HEK293T (cell line): ENCODE measurements around the gene CSTB.
"Not testable (repeated sequence)": the region's sequence is repeated elsewhere in the genome, so short reads cannot be mapped to it uniquely, and the experiment has no call there.

Source experiments
- CTCF ChIA-PET: fragments of 350-600 bp; formaldehyde crosslinking; extraction: SDS; loops from one replicate; lab custom pipeline; 2021; ENCODE audit warnings: antibody characterized with exemption, inconsistent platforms; lab: Yijun Ruan, JAX
- POLR2A ChIA-PET: fragments of 350-600 bp; formaldehyde crosslinking; extraction: SDS; loops from one replicate; lab custom pipeline; 2020; ENCODE audit warnings: antibody characterized with exemption, inconsistent platforms; lab: Yijun Ruan, JAX
- DNase-seq: peaks from one replicate; pipeline ENCODE4 v3.0.0; 2012; ENCODE audit warnings: mixed read lengths; ENCODE audit errors: extremely low spot score
- ARNT ChIP-seq: fragments of 450-650 bp; IDR thresholded peaks from 2 replicates; pipeline ENCODE4 v1.6.1; 2017; ENCODE audit warnings: mild to moderate bottlenecking
- BHLHE40 ChIP-seq: fragments of 450-650 bp; IDR thresholded peaks from 2 replicates; pipeline ENCODE4 v1.6.1; 2016; ENCODE audit warnings: mild to moderate bottlenecking, moderate library complexity, borderline replicate concordance
- CTBP1 ChIP-seq: fragments of 450-650 bp; IDR thresholded peaks from 2 replicates; pipeline ENCODE4 v1.6.1; 2016; ENCODE audit warnings: borderline replicate concordance
- ELF4 ChIP-seq: fragments of 450-650 bp; IDR thresholded peaks from 2 replicates; pipeline ENCODE4 v1.6.1; 2017; ENCODE audit warnings: antibody characterized with exemption
- FOXA1 ChIP-seq: fragments of 450-650 bp; IDR thresholded peaks from 2 replicates; pipeline ENCODE4 v1.6.1; 2016; ENCODE audit warnings: mild to moderate bottlenecking
- FOXK2 ChIP-seq: fragments of 450-650 bp; IDR thresholded peaks from 2 replicates; pipeline ENCODE4 v1.6.1; 2016; ENCODE audit warnings: mild to moderate bottlenecking
- FOXM1 ChIP-seq: fragments of 450-650 bp; IDR thresholded peaks from 2 replicates; pipeline ENCODE4 v1.6.1; 2017; ENCODE audit warnings: mild to moderate bottlenecking, borderline replicate concordance
- HDGF ChIP-seq: fragments of 450-650 bp; IDR thresholded peaks from 2 replicates; pipeline ENCODE4 v1.6.1; 2017; ENCODE audit warnings: antibody characterized with exemption, borderline replicate concordance
- L3MBTL2 ChIP-seq: fragments of 450-650 bp; conservative IDR thresholded peaks from 2 replicates; pipeline ENCODE4 v1.6.1; 2016; ENCODE audit warnings: mild to moderate bottlenecking
- LEF1 ChIP-seq: fragments of 450-650 bp; IDR thresholded peaks from 2 replicates; pipeline ENCODE4 v1.6.1; 2017; ENCODE audit warnings: mild to moderate bottlenecking, borderline replicate concordance
- NFRKB ChIP-seq: fragments of 450-650 bp; IDR thresholded peaks from 2 replicates; pipeline ENCODE4 v1.6.1; 2016; ENCODE audit warnings: mild to moderate bottlenecking, moderate library complexity
- SP1 ChIP-seq: fragments of 450-650 bp; IDR thresholded peaks from 2 replicates; pipeline ENCODE4 v1.6.1; 2017
- SUZ12 ChIP-seq: fragments of 450-650 bp; IDR thresholded peaks from 2 replicates; pipeline ENCODE4 v1.6.1; 2016; ENCODE audit warnings: mild to moderate bottlenecking
- TARDBP ChIP-seq: fragments of 450-650 bp; IDR thresholded peaks from 2 replicates; pipeline ENCODE4 v1.6.1; 2016
- ZNF384 ChIP-seq: fragments of 450-650 bp; IDR thresholded peaks from 2 replicates; pipeline ENCODE4 v1.6.1; 2016
- TF ChIP-seq, protein P1 (sequence below): fragments of 450-650 bp; IDR thresholded peaks from 2 replicates; pipeline ENCODE4 v1.6.1; 2016

Gene CSTB, protein sequence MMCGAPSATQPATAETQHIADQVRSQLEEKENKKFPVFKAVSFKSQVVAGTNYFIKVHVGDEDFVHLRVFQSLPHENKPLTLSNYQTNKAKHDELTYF

DNA sequence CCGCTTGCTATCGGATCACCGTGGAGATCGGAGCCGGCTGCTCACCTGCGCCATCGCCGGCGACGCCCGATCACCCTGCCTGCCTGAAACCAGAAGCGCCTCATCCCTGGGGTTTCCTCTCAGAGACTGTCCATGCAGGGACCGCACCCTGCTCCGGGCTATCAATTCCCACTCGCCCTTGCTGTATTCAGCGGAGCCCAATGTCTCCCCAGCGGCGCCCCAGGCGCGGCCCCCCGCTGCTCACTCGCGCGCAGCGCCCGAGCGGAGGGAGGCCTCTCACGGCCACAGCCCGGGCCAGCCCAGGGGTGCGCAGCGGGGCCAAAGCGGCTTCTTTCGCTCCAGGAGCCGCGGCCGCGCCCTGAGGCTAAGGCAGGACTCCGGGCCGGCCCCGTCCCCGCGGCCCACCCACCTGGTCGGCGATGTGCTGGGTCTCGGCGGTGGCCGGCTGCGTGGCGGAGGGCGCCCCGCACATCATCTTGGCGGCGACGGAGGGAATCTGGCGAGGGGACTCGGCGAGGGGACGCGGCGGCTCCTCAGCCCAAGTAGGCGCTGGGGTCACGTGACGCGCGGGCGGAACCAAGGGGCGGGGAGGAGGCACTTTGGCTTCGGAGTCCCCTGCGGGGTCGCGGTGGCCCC, at the start of gene CSTB:
Gene CSTB, minus strand, starts transcription at position 514 of the 636 bp plus-strand sequence. Its CDS starts 39 bp downstream, at position 475.
- POLR2A ChIA-PET, result no interaction called here
- peak; percentile 86 for DNase-seq
- TF ChIP-seq L3MBTL2, result peak; percentile 39; the same call in 1 of the 2 replicates
- no peak for TF ChIP-seq FOXK2
- CTCF ChIA-PET, result no interaction called here

DNA sequence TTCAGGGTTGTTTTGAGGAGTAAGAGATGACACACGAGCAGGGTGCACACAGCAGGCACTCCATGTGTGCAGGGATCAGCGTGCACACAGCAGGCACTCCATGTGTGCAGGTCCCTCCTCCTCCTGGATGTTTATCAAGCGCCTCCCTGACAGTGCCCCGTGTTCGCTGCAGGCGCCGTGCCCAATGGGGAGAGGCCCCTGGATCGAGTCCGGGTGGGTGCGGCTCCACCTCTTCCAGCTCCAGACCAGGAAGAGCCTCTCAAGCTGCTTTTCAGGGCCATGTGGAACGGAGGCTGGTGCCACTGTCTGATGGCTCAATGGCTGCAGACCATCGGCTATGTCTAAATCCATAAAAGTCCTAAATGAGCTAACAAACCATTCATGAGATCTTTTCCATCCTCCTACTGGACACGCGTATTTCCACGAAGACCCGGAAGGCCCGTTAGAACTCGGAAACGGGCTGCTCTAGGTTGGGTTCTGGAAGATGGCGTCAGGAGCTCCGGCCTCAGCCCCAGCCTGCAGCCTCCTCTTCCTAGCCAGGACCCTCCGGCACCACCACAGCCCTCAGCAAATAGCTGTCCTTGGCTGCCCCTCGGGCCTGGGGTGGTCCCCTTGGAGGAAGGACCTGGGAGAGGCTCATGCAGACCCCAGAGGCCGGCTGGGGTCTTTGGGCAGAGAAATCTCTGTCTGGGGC, 49.3 kb upstream of the CSTB start:
- TF ChIP-seq SUZ12, result no peak
- TF ChIP-seq FOXA1, result no peak
- ChIA-PET POLR2A (no interaction called here), CTCF (no interaction called here)
- no peak for DNase-seq

DNA sequence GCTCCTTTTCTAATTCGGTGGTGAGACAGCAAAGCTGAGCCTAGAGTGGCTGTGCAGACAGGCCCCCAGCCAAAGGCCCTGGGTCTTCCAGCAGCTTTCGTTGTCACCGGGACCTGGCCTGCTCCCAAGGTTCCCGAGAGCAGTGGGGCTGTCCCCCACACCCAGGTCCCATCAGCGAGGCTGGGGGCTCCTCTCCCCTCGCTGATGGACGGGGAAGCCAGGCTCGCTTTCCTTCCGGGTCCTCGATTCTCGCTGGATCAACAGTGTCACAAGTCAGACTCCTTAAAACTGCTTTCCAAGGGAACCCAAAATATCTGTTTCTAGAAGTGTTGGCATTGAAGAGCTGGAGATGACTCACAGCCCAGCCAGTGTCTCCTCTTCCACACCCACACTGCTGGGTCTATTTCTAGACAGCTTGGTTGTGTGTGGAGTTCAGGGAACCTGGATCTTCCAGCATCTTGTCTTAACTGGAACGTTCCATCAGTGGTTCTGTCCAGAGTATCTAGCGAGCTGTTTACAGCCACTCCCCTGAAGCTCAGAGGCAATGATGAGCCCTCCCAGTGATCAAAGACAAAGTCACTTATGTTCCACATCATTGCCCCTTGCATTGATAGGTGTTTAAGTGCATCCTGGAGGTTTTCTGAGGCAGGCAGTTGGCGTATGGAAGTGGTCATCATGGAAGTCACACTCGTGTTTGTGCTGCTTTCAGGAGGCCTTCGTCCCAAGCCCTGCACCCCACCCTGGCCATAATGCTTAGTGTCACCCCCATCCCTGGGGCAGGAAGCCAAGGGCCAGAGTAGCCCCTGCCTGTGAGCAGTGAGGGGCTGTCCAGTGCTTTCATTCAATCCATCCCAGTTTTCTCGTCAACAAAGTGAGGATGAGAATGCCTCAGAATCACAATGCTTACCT, 48.5 kb upstream of the CSTB start:
- ChIA-PET POLR2A (no interaction called here), CTCF (no interaction called here)
- no peak for DNase-seq
- TF ChIP-seq ARNT (no peak), NFRKB (no peak), FOXK2 (no peak), FOXM1 (no peak), CTBP1 (no peak), ELF4 (no peak), HDGF (no peak), SUZ12 (no peak), TARDBP (no peak), L3MBTL2 (no peak), LEF1 (no peak), ZNF384 (no peak), BHLHE40 (no peak), SP1 (no peak), FOXA1 (no peak)
- TF ChIP-seq, protein P1, sequence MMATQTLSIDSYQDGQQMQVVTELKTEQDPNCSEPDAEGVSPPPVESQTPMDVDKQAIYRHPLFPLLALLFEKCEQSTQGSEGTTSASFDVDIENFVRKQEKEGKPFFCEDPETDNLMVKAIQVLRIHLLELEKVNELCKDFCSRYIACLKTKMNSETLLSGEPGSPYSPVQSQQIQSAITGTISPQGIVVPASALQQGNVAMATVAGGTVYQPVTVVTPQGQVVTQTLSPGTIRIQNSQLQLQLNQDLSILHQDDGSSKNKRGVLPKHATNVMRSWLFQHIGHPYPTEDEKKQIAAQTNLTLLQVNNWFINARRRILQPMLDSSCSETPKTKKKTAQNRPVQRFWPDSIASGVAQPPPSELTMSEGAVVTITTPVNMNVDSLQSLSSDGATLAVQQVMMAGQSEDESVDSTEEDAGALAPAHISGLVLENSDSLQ, result no peak

DNA sequence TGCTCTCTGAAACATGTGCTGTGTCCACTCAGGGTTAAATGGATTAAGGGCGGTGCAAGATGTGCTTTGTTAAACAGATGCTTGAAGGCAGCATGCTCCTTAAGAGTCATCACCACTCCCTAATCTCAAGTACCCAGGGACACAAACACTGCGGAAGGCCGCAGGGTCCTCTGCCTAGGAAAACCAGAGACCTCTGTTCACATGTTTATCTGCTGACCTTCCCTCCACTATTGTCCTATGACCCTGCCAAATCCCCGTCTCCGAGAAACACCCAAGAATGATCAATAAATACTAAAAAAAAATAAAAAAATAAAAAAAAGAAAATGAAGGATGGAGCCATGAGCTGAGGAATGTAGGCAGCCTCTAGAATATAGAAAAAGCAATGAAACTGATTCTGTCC, 46.6 kb upstream of the CSTB start:
- DNase-seq, POLR2A ChIA-PET, CTCF ChIA-PET: not testable (repeated sequence)

DNA sequence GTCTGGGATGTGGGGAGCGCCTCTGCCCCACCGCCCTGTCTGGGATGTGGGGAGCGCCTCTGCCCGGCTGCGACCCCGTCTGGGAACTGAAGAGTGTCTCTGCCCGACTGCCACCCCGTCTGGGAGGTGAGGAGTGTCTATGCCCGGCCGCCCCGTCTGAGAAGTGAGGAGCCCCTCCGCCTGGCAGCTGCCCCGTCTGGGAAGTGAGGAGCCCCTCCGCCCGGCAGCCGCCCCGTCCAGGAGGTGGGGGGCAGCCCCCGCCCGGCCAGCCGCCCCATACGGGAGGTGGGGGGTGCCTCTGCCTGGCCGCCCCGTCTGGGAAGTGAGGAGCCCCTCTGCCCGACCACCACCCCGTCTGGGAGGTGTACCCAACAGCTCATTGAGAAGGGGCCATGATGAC, 46.1 kb upstream of the CSTB start:
- DNase-seq, CTCF ChIA-PET, POLR2A ChIA-PET: not testable (repeated sequence)

DNA sequence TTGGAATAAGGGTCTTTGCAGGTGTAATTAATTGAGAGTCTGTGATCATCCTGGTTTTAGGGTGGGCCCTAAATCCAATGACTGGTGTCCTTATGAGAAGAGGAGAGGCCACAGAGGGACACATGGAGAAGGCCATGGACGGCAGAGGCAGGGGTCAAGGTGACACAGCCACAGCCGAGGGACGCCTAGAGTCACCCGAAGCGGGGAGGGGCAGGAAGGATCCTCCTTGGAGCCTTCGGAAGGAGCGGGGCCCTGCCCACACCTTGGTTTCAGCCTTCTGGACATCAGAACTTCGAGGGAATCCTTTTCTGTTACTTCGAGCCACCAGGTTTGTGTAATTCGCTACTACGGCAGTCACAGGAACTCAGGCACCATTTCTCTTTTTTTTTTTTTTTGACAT, 44.4 kb upstream of the CSTB start:
- CTCF ChIA-PET, result no interaction called here
- no peak for TF ChIP-seq NFRKB
- no peak for TF ChIP-seq CTBP1
- TF ChIP-seq L3MBTL2, result no peak
- no peak for TF ChIP-seq LEF1
- TF ChIP-seq ZNF384, result no peak
- no peak for TF ChIP-seq BHLHE40
- no peak for TF ChIP-seq ELF4
- TF ChIP-seq TARDBP, result no peak
- TF ChIP-seq FOXA1, result no peak
- TF ChIP-seq, protein P1, result no peak
- TF ChIP-seq SUZ12, result no peak
- no peak for TF ChIP-seq HDGF
- no peak for TF ChIP-seq ARNT
- TF ChIP-seq SP1, result no peak
- TF ChIP-seq FOXM1, result no peak
- TF ChIP-seq FOXK2, result no peak
- no peak for DNase-seq
- POLR2A ChIA-PET, result no interaction called here
